ENCODE results near the gene PPEF1. TPM values are rescaled to one million over a fixed set of nuclear protein-coding genes. Genes with fewer than 3 reads are reported as not detected.
A peak's percentile ranks its signal among the peaks of the same experiment; 100 is the strongest.

Gene PPEF1
- total and polyA plus RNA-seq, 9 of the 15 experiments (the other 6 are each of a cell fraction or from before 2014, with no cell fraction given), result not detected

DNA sequence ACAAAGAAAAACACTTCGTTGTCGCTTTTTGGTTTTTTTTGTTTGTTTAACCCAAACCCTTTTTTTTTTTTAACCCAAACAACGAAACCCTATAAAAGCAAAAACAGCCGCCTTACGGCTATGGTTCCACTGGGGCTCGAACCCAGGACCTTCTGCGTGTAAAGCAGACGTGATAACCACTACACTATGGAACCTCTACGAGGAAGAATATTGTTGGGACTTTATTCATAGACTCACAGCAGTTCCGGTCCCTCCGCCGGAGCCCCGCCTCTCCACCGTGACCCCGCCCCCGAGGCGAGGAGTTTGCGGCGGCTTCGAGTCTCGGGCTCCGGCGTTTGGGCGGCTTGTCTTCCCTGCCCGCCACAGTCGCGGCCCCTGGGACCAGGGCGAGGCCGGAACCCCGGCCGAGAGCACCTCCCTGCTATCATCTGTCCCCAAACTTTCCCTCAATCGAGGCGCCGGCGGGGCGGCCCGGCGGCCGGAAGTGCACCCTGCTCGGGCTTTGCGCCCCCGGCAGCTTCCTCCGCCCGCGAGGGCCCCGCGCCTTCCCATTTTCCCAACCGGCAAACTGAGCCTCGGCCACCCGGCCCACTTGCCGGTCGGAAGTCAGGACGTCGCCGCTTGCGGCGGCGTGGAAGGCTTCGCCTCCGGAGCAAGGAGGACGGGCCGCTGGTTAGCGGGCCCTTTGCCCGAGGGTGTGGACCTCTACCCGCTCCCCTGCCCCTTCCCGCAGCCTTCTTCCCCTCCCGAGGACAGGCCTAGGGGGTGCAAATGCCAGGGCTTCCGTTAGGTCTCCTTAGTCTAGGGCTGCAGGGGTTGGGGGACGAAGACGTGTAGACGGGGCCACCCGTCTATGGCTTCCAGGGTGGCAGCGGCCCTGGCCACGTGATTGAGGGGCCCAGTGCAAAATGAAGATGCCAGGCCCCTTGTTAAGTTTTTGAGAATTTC is 32.4 kb upstream of the PPEF1 start (continued):
- TF ChIP-seq, protein P1, sequence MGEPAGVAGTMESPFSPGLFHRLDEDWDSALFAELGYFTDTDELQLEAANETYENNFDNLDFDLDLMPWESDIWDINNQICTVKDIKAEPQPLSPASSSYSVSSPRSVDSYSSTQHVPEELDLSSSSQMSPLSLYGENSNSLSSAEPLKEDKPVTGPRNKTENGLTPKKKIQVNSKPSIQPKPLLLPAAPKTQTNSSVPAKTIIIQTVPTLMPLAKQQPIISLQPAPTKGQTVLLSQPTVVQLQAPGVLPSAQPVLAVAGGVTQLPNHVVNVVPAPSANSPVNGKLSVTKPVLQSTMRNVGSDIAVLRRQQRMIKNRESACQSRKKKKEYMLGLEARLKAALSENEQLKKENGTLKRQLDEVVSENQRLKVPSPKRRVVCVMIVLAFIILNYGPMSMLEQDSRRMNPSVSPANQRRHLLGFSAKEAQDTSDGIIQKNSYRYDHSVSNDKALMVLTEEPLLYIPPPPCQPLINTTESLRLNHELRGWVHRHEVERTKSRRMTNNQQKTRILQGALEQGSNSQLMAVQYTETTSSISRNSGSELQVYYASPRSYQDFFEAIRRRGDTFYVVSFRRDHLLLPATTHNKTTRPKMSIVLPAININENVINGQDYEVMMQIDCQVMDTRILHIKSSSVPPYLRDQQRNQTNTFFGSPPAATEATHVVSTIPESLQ (CRISPR knock-in tag; IDR thresholded peaks at IDR 0.05), result no peak
- TF ChIP-seq, protein P2, sequence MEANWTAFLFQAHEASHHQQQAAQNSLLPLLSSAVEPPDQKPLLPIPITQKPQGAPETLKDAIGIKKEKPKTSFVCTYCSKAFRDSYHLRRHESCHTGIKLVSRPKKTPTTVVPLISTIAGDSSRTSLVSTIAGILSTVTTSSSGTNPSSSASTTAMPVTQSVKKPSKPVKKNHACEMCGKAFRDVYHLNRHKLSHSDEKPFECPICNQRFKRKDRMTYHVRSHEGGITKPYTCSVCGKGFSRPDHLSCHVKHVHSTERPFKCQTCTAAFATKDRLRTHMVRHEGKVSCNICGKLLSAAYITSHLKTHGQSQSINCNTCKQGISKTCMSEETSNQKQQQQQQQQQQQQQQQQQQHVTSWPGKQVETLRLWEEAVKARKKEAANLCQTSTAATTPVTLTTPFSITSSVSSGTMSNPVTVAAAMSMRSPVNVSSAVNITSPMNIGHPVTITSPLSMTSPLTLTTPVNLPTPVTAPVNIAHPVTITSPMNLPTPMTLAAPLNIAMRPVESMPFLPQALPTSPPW (CRISPR knock-in tag; IDR thresholded peaks at IDR 0.05), result peak; percentile 76
- no peak for TF ChIP-seq MEF2D (tag; conservative IDR thresholded peaks at IDR 0.05; ENCODE audit: low read depth)
- TF ChIP-seq, protein P3, sequence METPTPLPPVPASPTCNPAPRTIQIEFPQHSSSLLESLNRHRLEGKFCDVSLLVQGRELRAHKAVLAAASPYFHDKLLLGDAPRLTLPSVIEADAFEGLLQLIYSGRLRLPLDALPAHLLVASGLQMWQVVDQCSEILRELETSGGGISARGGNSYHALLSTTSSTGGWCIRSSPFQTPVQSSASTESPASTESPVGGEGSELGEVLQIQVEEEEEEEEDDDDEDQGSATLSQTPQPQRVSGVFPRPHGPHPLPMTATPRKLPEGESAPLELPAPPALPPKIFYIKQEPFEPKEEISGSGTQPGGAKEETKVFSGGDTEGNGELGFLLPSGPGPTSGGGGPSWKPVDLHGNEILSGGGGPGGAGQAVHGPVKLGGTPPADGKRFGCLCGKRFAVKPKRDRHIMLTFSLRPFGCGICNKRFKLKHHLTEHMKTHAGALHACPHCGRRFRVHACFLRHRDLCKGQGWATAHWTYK (CRISPR knock-in tag; IDR thresholded peaks at IDR 0.05), result no peak
- TF ChIP-seq, protein P4, sequence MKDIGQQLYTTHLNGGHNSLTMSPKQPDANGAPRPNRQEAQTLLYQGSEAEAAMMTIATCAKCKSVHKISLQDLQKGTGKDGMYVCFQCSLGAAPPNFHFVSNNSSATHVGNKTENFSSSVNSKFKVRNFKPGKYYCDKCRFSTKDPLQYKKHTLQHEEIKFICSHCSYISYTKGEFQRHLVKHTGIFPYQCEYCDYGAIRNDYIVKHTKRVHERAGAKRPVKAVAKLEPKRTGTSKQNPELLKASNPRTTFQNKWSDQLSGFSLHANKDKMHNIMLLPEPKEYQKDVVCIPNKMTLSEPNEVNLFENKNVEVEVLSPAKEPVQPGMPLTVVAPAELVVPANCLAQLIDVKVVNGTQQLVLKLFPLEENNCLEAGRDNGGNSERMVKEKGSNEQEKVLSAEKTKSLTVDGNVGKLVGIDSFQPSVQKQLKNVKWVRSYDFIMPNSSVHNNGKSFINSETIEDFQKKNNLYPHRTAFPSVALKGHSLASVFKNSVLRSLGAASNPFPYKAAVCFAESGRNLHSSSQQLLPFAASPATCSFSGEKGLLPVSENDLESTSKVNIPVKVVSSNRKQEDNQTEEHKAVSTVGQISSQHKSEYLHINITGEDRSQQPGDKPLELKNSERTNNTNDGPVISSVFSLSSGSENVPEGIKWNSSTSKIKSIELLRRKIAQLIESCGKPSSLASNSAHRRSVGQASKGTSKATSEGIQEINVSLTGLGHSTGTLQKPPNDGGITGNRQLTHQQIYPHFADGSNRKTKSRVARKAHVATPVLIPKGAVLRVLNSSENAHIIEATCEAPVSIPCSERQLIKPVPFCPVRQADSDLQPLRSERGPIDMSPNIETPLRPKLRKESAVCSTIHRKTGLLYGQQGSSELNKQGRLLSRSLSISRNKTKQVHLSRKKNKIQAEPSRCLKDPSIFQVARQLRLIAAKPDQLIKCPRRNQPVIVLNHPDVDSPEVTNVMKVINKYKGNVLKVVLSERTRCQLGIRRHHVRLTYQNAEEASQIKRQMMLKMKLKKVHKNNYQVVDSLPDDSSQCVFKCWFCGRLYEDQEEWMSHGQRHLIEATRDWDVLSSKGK (CRISPR knock-in tag; IDR thresholded peaks at IDR 0.05), result no peak
- TF ChIP-seq, protein P5, sequence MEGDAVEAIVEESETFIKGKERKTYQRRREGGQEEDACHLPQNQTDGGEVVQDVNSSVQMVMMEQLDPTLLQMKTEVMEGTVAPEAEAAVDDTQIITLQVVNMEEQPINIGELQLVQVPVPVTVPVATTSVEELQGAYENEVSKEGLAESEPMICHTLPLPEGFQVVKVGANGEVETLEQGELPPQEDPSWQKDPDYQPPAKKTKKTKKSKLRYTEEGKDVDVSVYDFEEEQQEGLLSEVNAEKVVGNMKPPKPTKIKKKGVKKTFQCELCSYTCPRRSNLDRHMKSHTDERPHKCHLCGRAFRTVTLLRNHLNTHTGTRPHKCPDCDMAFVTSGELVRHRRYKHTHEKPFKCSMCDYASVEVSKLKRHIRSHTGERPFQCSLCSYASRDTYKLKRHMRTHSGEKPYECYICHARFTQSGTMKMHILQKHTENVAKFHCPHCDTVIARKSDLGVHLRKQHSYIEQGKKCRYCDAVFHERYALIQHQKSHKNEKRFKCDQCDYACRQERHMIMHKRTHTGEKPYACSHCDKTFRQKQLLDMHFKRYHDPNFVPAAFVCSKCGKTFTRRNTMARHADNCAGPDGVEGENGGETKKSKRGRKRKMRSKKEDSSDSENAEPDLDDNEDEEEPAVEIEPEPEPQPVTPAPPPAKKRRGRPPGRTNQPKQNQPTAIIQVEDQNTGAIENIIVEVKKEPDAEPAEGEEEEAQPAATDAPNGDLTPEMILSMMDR (IDR thresholded peaks at IDR 0.05 in 2 of 3, conservative IDR thresholded peaks at IDR 0.05 in 1 of 3; ENCODE audit: insufficient read depth in 2 of 3, low read depth in 1 of 3, low read length in 3 of 3), result no peak
- TF ChIP-seq ZEB2 (IDR thresholded peaks at IDR 0.05), result no peak
- 0 out of 2 replicates have a peak, but pooled peaks have one; percentile 22 for TF ChIP-seq POLR2A (conservative IDR thresholded peaks at IDR 0.05)
- no peak for TF ChIP-seq NCOA1 (IDR thresholded peaks at IDR 0.05; ENCODE audit: low read depth)
- TF ChIP-seq ZNF143 (CRISPR knock-in tag; IDR thresholded peaks at IDR 0.05), result no peak
- TF ChIP-seq ZBED1 (IDR thresholded peaks at IDR 0.05), result no peak
- TF ChIP-seq CBFA2T3 (IDR thresholded peaks at IDR 0.05), result no peak
- TF ChIP-seq, protein P6, sequence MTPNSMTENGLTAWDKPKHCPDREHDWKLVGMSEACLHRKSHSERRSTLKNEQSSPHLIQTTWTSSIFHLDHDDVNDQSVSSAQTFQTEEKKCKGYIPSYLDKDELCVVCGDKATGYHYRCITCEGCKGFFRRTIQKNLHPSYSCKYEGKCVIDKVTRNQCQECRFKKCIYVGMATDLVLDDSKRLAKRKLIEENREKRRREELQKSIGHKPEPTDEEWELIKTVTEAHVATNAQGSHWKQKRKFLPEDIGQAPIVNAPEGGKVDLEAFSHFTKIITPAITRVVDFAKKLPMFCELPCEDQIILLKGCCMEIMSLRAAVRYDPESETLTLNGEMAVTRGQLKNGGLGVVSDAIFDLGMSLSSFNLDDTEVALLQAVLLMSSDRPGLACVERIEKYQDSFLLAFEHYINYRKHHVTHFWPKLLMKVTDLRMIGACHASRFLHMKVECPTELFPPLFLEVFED (CRISPR knock-in tag; conservative IDR thresholded peaks at IDR 0.05), result no peak
- no peak for TF ChIP-seq SETDB1 (IDR thresholded peaks at IDR 0.05; ENCODE audit: low read length)
- TF ChIP-seq RBM17 (IDR thresholded peaks at IDR 0.05; ENCODE audit: borderline replicate concordance, low read depth, low read length), result no peak
- TF ChIP-seq ZNF764 (CRISPR knock-in tag; IDR thresholded peaks at IDR 0.05; ENCODE audit: low read depth), result peak; percentile 79
